ENCODE data around the gene CPED1.

DNA sequence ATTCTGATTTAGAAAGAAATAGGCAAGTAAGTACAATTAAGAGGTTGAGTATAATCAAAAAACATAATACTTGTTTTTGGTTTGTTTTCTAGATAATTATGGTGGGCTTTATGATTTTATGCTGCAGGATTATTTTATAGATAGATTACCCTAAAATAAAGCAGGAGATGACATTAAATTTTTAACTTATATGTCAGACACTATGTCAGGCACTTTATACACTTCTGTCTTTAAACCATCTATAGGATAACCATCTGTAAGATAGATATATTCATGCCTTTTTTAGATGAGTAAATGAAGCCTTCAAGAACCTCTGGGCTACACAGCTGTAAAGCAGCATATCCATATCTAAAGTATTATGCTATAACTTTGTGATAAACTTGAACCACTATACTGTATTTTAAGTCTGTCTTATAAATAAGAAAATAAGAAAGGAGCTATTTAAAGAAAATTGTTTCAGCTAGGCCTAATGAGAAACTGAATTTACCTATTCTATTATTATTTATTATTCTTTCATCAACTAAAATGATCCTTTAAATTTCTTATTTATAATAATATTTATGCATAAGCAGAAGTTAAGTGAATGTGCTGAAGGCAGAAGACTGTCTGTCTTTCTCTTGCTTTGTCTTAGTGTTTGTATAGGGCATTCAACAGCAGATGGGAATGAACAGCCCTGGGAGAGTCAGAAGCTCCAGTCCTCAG lies 94.0 kb downstream of the CPED1 start:
- TF ChIP-seq CTCF (IDR thresholded peaks at IDR 0.05) (no peak), EP300 (IDR thresholded peaks at IDR 0.05) (no peak), POLR2A (IDR thresholded peaks at IDR 0.05) (no peak), POLR2AphosphoS5 (IDR thresholded peaks at IDR 0.05) (no peak)
